Measurements from ENCODE around the gene GLRX5.

GRCh38 chr14:95493976-95494375 lies 40.9 kb upstream of the GLRX5 start:
- TF ChIP-seq CTCF (IDR thresholded peaks at IDR 0.05) (no peak), POLR2A (IDR thresholded peaks at IDR 0.05) (no peak), EP300 (IDR thresholded peaks at IDR 0.05) (no peak), POLR2AphosphoS5 (IDR thresholded peaks at IDR 0.05) (no peak)
